HG02981 (cell line): ENCODE measurements around the gene FAT4.

Experiments used
- ATAC-seq: cut with Tn5 transposase; IDR thresholded peaks from one replicate; pipeline ENCODE4 v1.9.1; 2021; ENCODE audit warnings: mild to moderate bottlenecking, moderate library complexity; ENCODE audit not compliant: unreplicated experiment

Gene FAT4

GRCh38 chr4:125314676-125315575, at the start of gene FAT4:
Gene FAT4, plus strand, starts transcription at chr4:125314955. Its CDS starts 1,457 bp downstream, at chr4:125316412.
- peak; percentile 79 for ATAC-seq

GRCh38 chr4:125265846-125266245, 48.9 kb upstream of the FAT4 start:
- ATAC-seq, result no peak

- no peak for ATAC-seq
Observed at GRCh38 chr4:125266901-125267604, 47.7 kb upstream of the FAT4 start.

- no peak for ATAC-seq
Observed at GRCh38 chr4:125267630-125268029, 47.1 kb upstream of the FAT4 start.

- no peak for ATAC-seq
Observed at GRCh38 chr4:125268068-125268755, 46.5 kb upstream of the FAT4 start.

GRCh38 chr4:125276811-125277210, 37.9 kb upstream of the FAT4 start:
- ATAC-seq, result no peak

- no peak for ATAC-seq
Observed at GRCh38 chr4:125277790-125278189, 37.0 kb upstream of the FAT4 start.

GRCh38 chr4:125280892-125281403, 33.8 kb upstream of the FAT4 start:
- ATAC-seq, result no peak

GRCh38 chr4:125283707-125284279, 31.0 kb upstream of the FAT4 start:
- no peak for ATAC-seq

GRCh38 chr4:125297116-125297515, 17.6 kb upstream of the FAT4 start:
- no peak for ATAC-seq

GRCh38 chr4:125303058-125303457, 11.7 kb upstream of the FAT4 start:
- ATAC-seq, result no peak

- ATAC-seq, result no peak
Observed at GRCh38 chr4:125303821-125304220, 10.9 kb upstream of the FAT4 start.

- no peak for ATAC-seq
Observed at GRCh38 chr4:125306112-125306511, 8.6 kb upstream of the FAT4 start.

GRCh38 chr4:125306533-125306932, 8.2 kb upstream of the FAT4 start:
- no peak for ATAC-seq

- ATAC-seq, result no peak
Observed at GRCh38 chr4:125311503-125311902, 3.3 kb upstream of the FAT4 start.

- peak; percentile 54 for ATAC-seq
Observed at GRCh38 chr4:125313497-125313896, 1.3 kb upstream of the FAT4 start.

- ATAC-seq, result no peak
Observed at GRCh38 chr4:125313989-125314667, 627 bp upstream of the FAT4 start.

GRCh38 chr4:125315576-125316400, 1.0 kb downstream of the FAT4 start:
- no peak for ATAC-seq

GRCh38 chr4:125316401-125316790, 1.6 kb downstream of the FAT4 start:
- no peak for ATAC-seq
